Measurements from ENCODE around the gene CYTH1. TPM values are rescaled to one million over a fixed set of nuclear protein-coding genes. Genes with fewer than 3 reads are reported as not detected.

CYTH1 gene
- total RNA-seq, 1 experiment from 2014 or later: 20.0 TPM

GRCh38 chr17:78723001-78723796 lies 58.9 kb downstream of the CYTH1 start (continued):
- TF ChIP-seq, protein P1, sequence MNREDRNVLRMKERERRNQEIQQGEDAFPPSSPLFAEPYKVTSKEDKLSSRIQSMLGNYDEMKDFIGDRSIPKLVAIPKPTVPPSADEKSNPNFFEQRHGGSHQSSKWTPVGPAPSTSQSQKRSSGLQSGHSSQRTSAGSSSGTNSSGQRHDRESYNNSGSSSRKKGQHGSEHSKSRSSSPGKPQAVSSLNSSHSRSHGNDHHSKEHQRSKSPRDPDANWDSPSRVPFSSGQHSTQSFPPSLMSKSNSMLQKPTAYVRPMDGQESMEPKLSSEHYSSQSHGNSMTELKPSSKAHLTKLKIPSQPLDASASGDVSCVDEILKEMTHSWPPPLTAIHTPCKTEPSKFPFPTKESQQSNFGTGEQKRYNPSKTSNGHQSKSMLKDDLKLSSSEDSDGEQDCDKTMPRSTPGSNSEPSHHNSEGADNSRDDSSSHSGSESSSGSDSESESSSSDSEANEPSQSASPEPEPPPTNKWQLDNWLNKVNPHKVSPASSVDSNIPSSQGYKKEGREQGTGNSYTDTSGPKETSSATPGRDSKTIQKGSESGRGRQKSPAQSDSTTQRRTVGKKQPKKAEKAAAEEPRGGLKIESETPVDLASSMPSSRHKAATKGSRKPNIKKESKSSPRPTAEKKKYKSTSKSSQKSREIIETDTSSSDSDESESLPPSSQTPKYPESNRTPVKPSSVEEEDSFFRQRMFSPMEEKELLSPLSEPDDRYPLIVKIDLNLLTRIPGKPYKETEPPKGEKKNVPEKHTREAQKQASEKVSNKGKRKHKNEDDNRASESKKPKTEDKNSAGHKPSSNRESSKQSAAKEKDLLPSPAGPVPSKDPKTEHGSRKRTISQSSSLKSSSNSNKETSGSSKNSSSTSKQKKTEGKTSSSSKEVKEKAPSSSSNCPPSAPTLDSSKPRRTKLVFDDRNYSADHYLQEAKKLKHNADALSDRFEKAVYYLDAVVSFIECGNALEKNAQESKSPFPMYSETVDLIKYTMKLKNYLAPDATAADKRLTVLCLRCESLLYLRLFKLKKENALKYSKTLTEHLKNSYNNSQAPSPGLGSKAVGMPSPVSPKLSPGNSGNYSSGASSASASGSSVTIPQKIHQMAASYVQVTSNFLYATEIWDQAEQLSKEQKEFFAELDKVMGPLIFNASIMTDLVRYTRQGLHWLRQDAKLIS (CRISPR knock-in tag; IDR thresholded peaks at IDR 0.05; ENCODE audit: borderline replicate concordance): no peak
- TF ChIP-seq NFE2L1 (CRISPR knock-in tag; IDR thresholded peaks at IDR 0.05) (0 out of 2 replicates have a peak, but pooled peaks have one; percentile 33), FOXP1 (CRISPR knock-in tag; IDR thresholded peaks at IDR 0.05; ENCODE audit: borderline replicate concordance) (peak; percentile 72; the same call in 1 of the 2 replicates), ZNF232 (CRISPR knock-in tag; IDR thresholded peaks at IDR 0.05) (no peak), SOX15 (CRISPR knock-in tag; IDR thresholded peaks at IDR 0.05) (no peak)

- H3K9me3 Mint-ChIP-seq: no peaks in the 10 kb centered on the region
- TF ChIP-seq NFYB (CRISPR knock-in tag; conservative IDR thresholded peaks at IDR 0.05; ENCODE audit: low read depth): no peak
- TF ChIP-seq, protein P2, sequence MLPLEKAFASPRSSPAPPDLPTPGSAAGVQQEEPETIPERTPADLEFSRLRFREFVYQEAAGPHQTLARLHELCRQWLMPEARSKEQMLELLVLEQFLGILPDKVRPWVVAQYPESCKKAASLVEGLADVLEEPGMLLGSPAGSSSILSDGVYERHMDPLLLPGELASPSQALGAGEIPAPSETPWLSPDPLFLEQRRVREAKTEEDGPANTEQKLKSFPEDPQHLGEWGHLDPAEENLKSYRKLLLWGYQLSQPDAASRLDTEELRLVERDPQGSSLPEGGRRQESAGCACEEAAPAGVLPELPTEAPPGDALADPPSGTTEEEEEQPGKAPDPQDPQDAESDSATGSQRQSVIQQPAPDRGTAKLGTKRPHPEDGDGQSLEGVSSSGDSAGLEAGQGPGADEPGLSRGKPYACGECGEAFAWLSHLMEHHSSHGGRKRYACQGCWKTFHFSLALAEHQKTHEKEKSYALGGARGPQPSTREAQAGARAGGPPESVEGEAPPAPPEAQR (CRISPR knock-in tag; IDR thresholded peaks at IDR 0.05): no peak
- TF ChIP-seq ZNF396 (CRISPR knock-in tag; IDR thresholded peaks at IDR 0.05; ENCODE audit: borderline replicate concordance): no peak
- no peak for TF ChIP-seq PRRX2 (CRISPR knock-in tag; IDR thresholded peaks at IDR 0.05)
- TF ChIP-seq, protein P3, sequence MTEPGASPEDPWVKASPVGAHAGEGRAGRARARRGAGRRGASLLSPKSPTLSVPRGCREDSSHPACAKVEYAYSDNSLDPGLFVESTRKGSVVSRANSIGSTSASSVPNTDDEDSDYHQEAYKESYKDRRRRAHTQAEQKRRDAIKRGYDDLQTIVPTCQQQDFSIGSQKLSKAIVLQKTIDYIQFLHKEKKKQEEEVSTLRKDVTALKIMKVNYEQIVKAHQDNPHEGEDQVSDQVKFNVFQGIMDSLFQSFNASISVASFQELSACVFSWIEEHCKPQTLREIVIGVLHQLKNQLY (CRISPR knock-in tag; IDR thresholded peaks at IDR 0.05): no peak
- TF ChIP-seq ELF4 (CRISPR knock-in tag; IDR thresholded peaks at IDR 0.05; ENCODE audit: low read depth): no peak
- POLR2A ChIA-PET: no interaction called here
- H3K27ac Mint-ChIP-seq: peak overlapping the region; percentile 21
- CTCF ChIA-PET: interaction anchor here (1.2 to 6.0 kb wide), 7 partner anchors 9 to 225 kb away, joined by 3 to 40 read pairs (median 6); no protein-coding TSS in a partner anchor
- ATAC-seq (no peak), DNase-seq (ENCODE audit: low spot score) (no peak)
- H3K4me3 Mint-ChIP-seq: peak overlapping the region; percentile 73
- no peaks in the 10 kb centered on the region for H3K36me3 Mint-ChIP-seq
- 0 out of 2 replicates have a peak, but pooled peaks cover 5% of the 10 kb centered on the region for H3K27me3 Mint-ChIP-seq (ENCODE audit: low read depth)
- peaks cover 76% of the 10 kb centered on the region for H3K4me1 Mint-ChIP-seq
Observed at GRCh38 chr17:78722246-78722761, 59.8 kb downstream of the CYTH1 start.

- TF ChIP-seq ESRRA (CRISPR knock-in tag; IDR thresholded peaks at IDR 0.05; ENCODE audit: borderline replicate concordance): no peak
- TF ChIP-seq, protein P4, sequence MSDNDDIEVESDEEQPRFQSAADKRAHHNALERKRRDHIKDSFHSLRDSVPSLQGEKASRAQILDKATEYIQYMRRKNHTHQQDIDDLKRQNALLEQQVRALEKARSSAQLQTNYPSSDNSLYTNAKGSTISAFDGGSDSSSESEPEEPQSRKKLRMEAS (CRISPR knock-in tag; IDR thresholded peaks at IDR 0.05): no peak
- no peak for TF ChIP-seq FOXP1 (CRISPR knock-in tag; IDR thresholded peaks at IDR 0.05; ENCODE audit: borderline replicate concordance)
- no peak for TF ChIP-seq ZNF121 (CRISPR knock-in tag; IDR thresholded peaks at IDR 0.05)
- TF ChIP-seq SP1 (CRISPR knock-in tag; conservative IDR thresholded peaks at IDR 0.05): no peak
- TF ChIP-seq, protein P5, sequence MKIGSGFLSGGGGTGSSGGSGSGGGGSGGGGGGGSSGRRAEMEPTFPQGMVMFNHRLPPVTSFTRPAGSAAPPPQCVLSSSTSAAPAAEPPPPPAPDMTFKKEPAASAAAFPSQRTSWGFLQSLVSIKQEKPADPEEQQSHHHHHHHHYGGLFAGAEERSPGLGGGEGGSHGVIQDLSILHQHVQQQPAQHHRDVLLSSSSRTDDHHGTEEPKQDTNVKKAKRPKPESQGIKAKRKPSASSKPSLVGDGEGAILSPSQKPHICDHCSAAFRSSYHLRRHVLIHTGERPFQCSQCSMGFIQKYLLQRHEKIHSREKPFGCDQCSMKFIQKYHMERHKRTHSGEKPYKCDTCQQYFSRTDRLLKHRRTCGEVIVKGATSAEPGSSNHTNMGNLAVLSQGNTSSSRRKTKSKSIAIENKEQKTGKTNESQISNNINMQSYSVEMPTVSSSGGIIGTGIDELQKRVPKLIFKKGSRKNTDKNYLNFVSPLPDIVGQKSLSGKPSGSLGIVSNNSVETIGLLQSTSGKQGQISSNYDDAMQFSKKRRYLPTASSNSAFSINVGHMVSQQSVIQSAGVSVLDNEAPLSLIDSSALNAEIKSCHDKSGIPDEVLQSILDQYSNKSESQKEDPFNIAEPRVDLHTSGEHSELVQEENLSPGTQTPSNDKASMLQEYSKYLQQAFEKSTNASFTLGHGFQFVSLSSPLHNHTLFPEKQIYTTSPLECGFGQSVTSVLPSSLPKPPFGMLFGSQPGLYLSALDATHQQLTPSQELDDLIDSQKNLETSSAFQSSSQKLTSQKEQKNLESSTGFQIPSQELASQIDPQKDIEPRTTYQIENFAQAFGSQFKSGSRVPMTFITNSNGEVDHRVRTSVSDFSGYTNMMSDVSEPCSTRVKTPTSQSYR (CRISPR knock-in tag; IDR thresholded peaks at IDR 0.05): no peak
- TF ChIP-seq SOX15 (CRISPR knock-in tag; IDR thresholded peaks at IDR 0.05): no peak
- peaks cover 71% of the 10 kb centered on the region for H3K4me1 Mint-ChIP-seq
- ChIA-PET CTCF (no interaction called here), POLR2A (no interaction called here)
- H3K9me3 Mint-ChIP-seq: no peaks in the 10 kb centered on the region
- ATAC-seq (no peak), DNase-seq (ENCODE audit: low spot score) (no peak)
- H3K27me3 Mint-ChIP-seq (ENCODE audit: low read depth): peaks cover 8% of the 10 kb centered on the region; the same call in 1 of the 2 replicates
- H3K4me3 Mint-ChIP-seq: no peak overlapping the region
- no peaks in the 10 kb centered on the region for H3K36me3 Mint-ChIP-seq
- H3K27ac Mint-ChIP-seq: peak overlapping the region; percentile 26; the same call in 1 of the 2 replicates
Observed at GRCh38 chr17:78719630-78720298, 62.3 kb downstream of the CYTH1 start.

Data from WTC11 (cell line).